Stimulated activated CD8-positive, alpha-beta memory T cell treated with anti-CD3 and anti-CD28 coated beads, Interleukin-15, amount 100 ng/mL, for 48 hours (primary cell): ENCODE results near the gene MACC1.
A peak's percentile ranks its signal among the peaks of the same experiment; 100 is the strongest.

Source experiments
- DNase-seq, 2 donors: peaks; one replicate each; pipeline ENCODE4 v3.0.0-alpha.2; 2020; ENCODE audit warnings: low read depth in 2 of 2

MACC1 gene

GRCh38 chr7:20176578-20177242 lies 40.5 kb downstream of the MACC1 start:
- DNase-seq, result no peak

- DNase-seq, result no peak
Measured at GRCh38 chr7:20173828-20174227, 43.4 kb downstream of the MACC1 start.

GRCh38 chr7:20172736-20173334 lies 44.3 kb downstream of the MACC1 start:
- peak in 1 of 2 donors; percentile 2 for DNase-seq

GRCh38 chr7:20170633-20171032 lies 46.6 kb downstream of the MACC1 start:
- no peak for DNase-seq

GRCh38 chr7:20165146-20165510 lies 52.1 kb downstream of the MACC1 start:
- DNase-seq, result no peak

- no peak for DNase-seq
Measured at GRCh38 chr7:20164425-20165145, 52.6 kb downstream of the MACC1 start.

GRCh38 chr7:20162665-20163064 lies 54.5 kb downstream of the MACC1 start:
- DNase-seq, result no peak

- DNase-seq, result no peak
Measured at GRCh38 chr7:20159226-20159747, 57.9 kb downstream of the MACC1 start.

GRCh38 chr7:20158684-20159083 lies 58.5 kb downstream of the MACC1 start:
- no peak for DNase-seq

- no peak for DNase-seq
Measured at GRCh38 chr7:20157456-20157855, 59.7 kb downstream of the MACC1 start.

- no peak for DNase-seq
Measured at GRCh38 chr7:20153999-20154398, 63.2 kb downstream of the MACC1 start.

- DNase-seq, result no peak
Measured at GRCh38 chr7:20153567-20153966, 63.6 kb downstream of the MACC1 start.

GRCh38 chr7:20152511-20152910 lies 64.7 kb downstream of the MACC1 start:
- no peak for DNase-seq

- no peak for DNase-seq
Measured at GRCh38 chr7:20151708-20152456, 65.3 kb downstream of the MACC1 start.

GRCh38 chr7:20146451-20146850 lies 70.7 kb downstream of the MACC1 start:
- DNase-seq, result no peak

GRCh38 chr7:20144801-20145200 lies 72.4 kb downstream of the MACC1 start:
- no peak for DNase-seq

GRCh38 chr7:20141666-20142065 lies 75.5 kb downstream of the MACC1 start:
- no peak for DNase-seq

GRCh38 chr7:20141002-20141345 lies 76.2 kb downstream of the MACC1 start:
- DNase-seq, result no peak

- no peak for DNase-seq
Measured at GRCh38 chr7:20140291-20141001, 76.7 kb downstream of the MACC1 start.

GRCh38 chr7:20136647-20137046 lies 80.5 kb downstream of the MACC1 start:
- no peak for DNase-seq

- no peak for DNase-seq
Measured at GRCh38 chr7:20133803-20134202, 83.4 kb downstream of the MACC1 start.

GRCh38 chr7:20132585-20132984 lies 84.6 kb downstream of the MACC1 start:
- DNase-seq, result no peak
